GM23248 (cell line): Measurements from ENCODE around the gene PHYH.

ENCODE experiments used
- EZH2 ChIP-seq: fragments of 200-600 bp; sonication (generic); IDR thresholded peaks from 2 replicates; pipeline ENCODE4 v1.6.1; 2018; ENCODE audit warnings: antibody characterized with exemption, mild to moderate bottlenecking; ENCODE audit not compliant: insufficient read depth, poor library complexity, severe bottlenecking
- EZH2phosphoT487 ChIP-seq: fragments of 200-600 bp; sonication (generic); IDR thresholded peaks from 2 replicates; pipeline ENCODE4 v1.6.1; 2018; ENCODE audit warnings: antibody characterized with exemption, moderate library complexity, mild to moderate bottlenecking, low read depth; ENCODE audit not compliant: insufficient read depth

- TF ChIP-seq EZH2phosphoT487 (no peak), EZH2 (no peak)
Observed at GRCh38 chr10:13316635-13317311, 16.9 kb upstream of the PHYH start.
